NB4 (cell line): ENCODE data around the gene ROPN1.

Experiments
- CTCF ChIP-seq: IDR thresholded peaks from one replicate; pipeline ENCODE4 v1.5.1; 2012; ENCODE audit warnings: low read depth, low read length
- MAX ChIP-seq: IDR thresholded peaks from 2 replicates; pipeline ENCODE4 v1.6.1; 2011; ENCODE audit warnings: low read depth, low read length
- MYC ChIP-seq: IDR thresholded peaks from 2 replicates; pipeline ENCODE4 v1.6.1; 2011; ENCODE audit warnings: low read depth, low read length
- POLR2A ChIP-seq: IDR thresholded peaks from 2 replicates; pipeline ENCODE4 v1.6.1; 2011; ENCODE audit warnings: mild to moderate bottlenecking; ENCODE audit not compliant: insufficient read length; ENCODE audit errors: extremely low read depth

- no peak for TF ChIP-seq CTCF
- no peak for TF ChIP-seq POLR2A
- TF ChIP-seq MYC: no peak
- TF ChIP-seq MAX: no peak
Observed at GRCh38 chr3:123949641-123950040, 42.3 kb downstream of the ROPN1 start.
